HepG2 (cell line): ENCODE measurements around the gene SLCO4A1. TPM values are rescaled to one million over a fixed set of nuclear protein-coding genes. Genes with fewer than 3 reads are reported as not detected.

Source experiments
- ATAC-seq: fragments of 200-7000 bp; cut with Tn5 transposase; 3 replicates; pipeline ENCODE4 v1.9.1; 2020; ENCODE audit warnings: mild to moderate bottlenecking, moderate library complexity
- BruUV-seq: library from RNA; stranded (reverse); fragments of 400-500 nt; replicated peaks from 2 replicates; lab custom pipeline; 2021; lab: Mats Ljungman, UMichigan
- CTCF ChIA-PET: fragments of 300-600 bp; formaldehyde crosslinking; extraction: SDS; loops from one replicate; lab custom pipeline; 2021; ENCODE audit warnings: low total read pairs, inconsistent platforms, low intra/inter-chr PET ratio; lab: Yijun Ruan, JAX
- POLR2A ChIA-PET: fragments of 350-600 bp; sonication (Branson Sonifier 250); formaldehyde crosslinking; loops from one replicate; lab custom pipeline; 2020; ENCODE audit warnings: antibody characterized with exemption, inconsistent platforms; lab: Yijun Ruan, JAX
- DNase-seq: peaks from one replicate; pipeline ENCODE4 v3.0.0-alpha.2; 2015; ENCODE audit warnings: low spot score
- FAIRE-seq: peaks from 3 replicates; lab custom pipeline; 2011; peaks lifted over from hg19 to GRCh38; lab: Jason Lieb, UNC
- H2AFZ ChIP-seq: one replicate; pipeline ENCODE4 v1.6.1; 2011; ENCODE audit warnings: low read length, inconsistent platforms
- H3K27ac ChIP-seq: fragments of 300-600 bp; 3 replicates; pipeline ENCODE4 v1.8.0; 2011; ENCODE audit warnings: mixed run types, mild to moderate bottlenecking, mixed read lengths, low read length, inconsistent platforms; ENCODE audit not compliant: insufficient read depth; ENCODE audit errors: extremely low read length
- H3K27me3 ChIP-seq, 2 experiments: fragments of 200-600 bp in 1 of 2; 2 replicates in 1 of 2; 3 replicates in 1 of 2; pipeline versions ENCODE4 v1.6.0 to v1.8.0; 2011; ENCODE audit warnings: low read length in 2 of 2, mild to moderate bottlenecking in 2 of 2, moderate library complexity in 2 of 2, inconsistent platforms in 1 of 2; ENCODE audit not compliant: insufficient read depth in 2 of 2, control insufficient read depth in 1 of 2
- H3K36me3 ChIP-seq, 2 experiments: fragments of 200-600 bp in 1 of 2; replicated peaks in 1 of 2; 2 replicates in 1 of 2; 3 replicates in 1 of 2; pipeline versions ENCODE4 v1.5.1 to v1.8.0; 2011; ENCODE audit warnings: low read length in 2 of 2, inconsistent platforms in 1 of 2; ENCODE audit not compliant: insufficient read depth in 2 of 2, control insufficient read depth in 1 of 2
- H3K4me1 ChIP-seq: 2 replicates; pipeline ENCODE4 v1.5.1; 2012; ENCODE audit warnings: low read length, inconsistent platforms; ENCODE audit not compliant: insufficient read depth
- H3K4me2 ChIP-seq: 2 replicates; pipeline ENCODE4 v1.6.0; 2011; ENCODE audit warnings: low read depth, low read length, inconsistent platforms
- H3K4me3 ChIP-seq, 3 experiments: fragments of 200-600 bp in 1 of 3; sonication (generic), shearing (Covaris generic) in 1 of 3; replicated peaks in 1 of 3; 2 replicates each; pipeline ENCODE4 v1.5.1; 2011 to 2016; ENCODE audit warnings: low read length in 3 of 3, inconsistent platforms in 2 of 3, low read depth in 2 of 3, mild to moderate bottlenecking in 2 of 3, control low read depth in 1 of 3, mixed read lengths in 1 of 3; ENCODE audit not compliant: insufficient read depth in 1 of 3
- H3K79me2 ChIP-seq: one replicate; pipeline ENCODE4 v1.6.1; 2011; ENCODE audit warnings: low read length, inconsistent platforms; ENCODE audit not compliant: insufficient read depth
- H3K9ac ChIP-seq: 2 replicates; pipeline ENCODE4 v1.6.0; 2011; ENCODE audit warnings: mild to moderate bottlenecking, low read depth, low read length, inconsistent platforms; ENCODE audit not compliant: insufficient read depth
- H3K9me3 ChIP-seq: 2 replicates; pipeline ENCODE4 v1.5.1; 2012; ENCODE audit warnings: mild to moderate bottlenecking, low read length
- H4K20me1 ChIP-seq: 2 replicates; pipeline ENCODE4 v1.6.0; 2011; ENCODE audit warnings: inconsistent platforms, mild to moderate bottlenecking, low read length, moderate library complexity; ENCODE audit not compliant: insufficient read depth
- EED ChIP-seq: sonication (generic); formaldehyde crosslinking; IDR thresholded peaks from 2 replicates; pipeline ENCODE4 v1.5.0; 2020; ENCODE audit warnings: mild to moderate bottlenecking, missing genetic modification reagents
- NRL ChIP-seq: sonication (generic); formaldehyde crosslinking; IDR thresholded peaks from 2 replicates; pipeline ENCODE4 v1.5.0; 2020; ENCODE audit warnings: missing genetic modification reagents, mild to moderate bottlenecking, moderate library complexity, borderline replicate concordance
- ZBTB20 ChIP-seq: sonication (generic); formaldehyde crosslinking; IDR thresholded peaks from 2 replicates; pipeline ENCODE4 v1.8.1; 2023; ENCODE audit warnings: missing genetic modification reagents, low read depth, mild to moderate bottlenecking, borderline replicate concordance
- ZFP36L1 ChIP-seq: sonication (generic); formaldehyde crosslinking; IDR thresholded peaks from 2 replicates; pipeline ENCODE4 v1.8.0; 2022; ENCODE audit warnings: mild to moderate bottlenecking, missing genetic modification reagents, moderate library complexity
- ZNF761 ChIP-seq: sonication (generic); formaldehyde crosslinking; conservative IDR thresholded peaks from 2 replicates; pipeline ENCODE4 v1.4.0; 2020; ENCODE audit warnings: mild to moderate bottlenecking, missing genetic modification reagents
- ZNF891 ChIP-seq: sonication (generic); formaldehyde crosslinking; IDR thresholded peaks from 2 replicates; pipeline ENCODE4 v1.5.0; 2020; ENCODE audit warnings: mild to moderate bottlenecking, missing genetic modification reagents
- ZSCAN9 ChIP-seq: IDR thresholded peaks from 2 replicates; pipeline ENCODE4 v1.6.1; 2016; ENCODE audit warnings: borderline replicate concordance
- WGBS: methylation state at CpG from one replicate; pipeline ENCODE4 v1.1.6; 2017; ENCODE audit warnings: low lambda C conversion rate; 5-methylcytosine and 5-hydroxymethylcytosine counted together
- in situ Hi-C: cut with HindIII; loops from 2 replicates; pipeline ENCODE4 v1.10.0; 2017; ENCODE audit warnings: low pct_unique_long_range_greater_than_20kb; ENCODE audit not compliant: extremely low pct_ligation_motif_present
- intact Hi-C: fragments of 100-400 bp; cut with micrococcal nuclease; formaldehyde crosslinking; loops from one replicate; pipeline ENCODE4 v1.10.0; 2022; ENCODE audit not compliant: unreplicated experiment
- polyA plus RNA-seq, 8 experiments: library from polyadenylated mRNA; depleted of rRNA in 3 of 8; stranded (reverse) in 7 of 8; unstranded in 1 of 8; fragments of >200 nt; fragmentation: Illumina TruSeq in 4 of 8; extraction: Trizol in 4 of 8; gene quantifications; 2 replicates each; pipeline versions ENCODE4 v1.2.1 to v1.2.3, GENCODE V29; 2011 to 2016; ENCODE audit warnings: low read depth in 4 of 8, missing spikeins in 1 of 8, mixed read lengths in 1 of 8; ENCODE audit not compliant: insufficient read depth in 1 of 8
- total RNA-seq, 5 experiments: library from RNA; depleted of rRNA; stranded (reverse); fragments of >200 nt; fragmentation: Illumina TruSeq; extraction: Trizol; gene quantifications; 2 replicates each; pipeline ENCODE4 v1.2.3, GENCODE V29; 2016; ENCODE audit warnings: low read depth in 1 of 5
- TF ChIP-seq, protein P1 (sequence below), 2 experiments: sonication (generic) in 1 of 2; formaldehyde crosslinking in 1 of 2; IDR thresholded peaks; 2 replicates each; pipeline versions ENCODE4 v1.5.1 to v1.6.1; 2011 to 2020; ENCODE audit warnings: borderline replicate concordance in 1 of 2, low read depth in 1 of 2, low read length in 1 of 2, mild to moderate bottlenecking in 1 of 2, missing genetic modification reagents in 1 of 2, moderate library complexity in 1 of 2
- TF ChIP-seq, protein P2 (sequence below): sonication (generic); formaldehyde crosslinking; IDR thresholded peaks from 2 replicates; pipeline ENCODE4 v1.8.0; 2022; ENCODE audit warnings: mild to moderate bottlenecking, missing genetic modification reagents, moderate library complexity
- TF ChIP-seq, protein P3 (sequence below): sonication (generic); formaldehyde crosslinking; conservative IDR thresholded peaks from 2 replicates; pipeline ENCODE4 v1.8.0; 2022; ENCODE audit warnings: mild to moderate bottlenecking, moderate library complexity, missing genetic modification reagents

The SLCO4A1 gene
- total and polyA plus RNA-seq, 2 of the 13 experiments (the other 11 are each of a cell fraction or from before 2014, with no cell fraction given) = 55.5 to 112 TPM

DNA sequence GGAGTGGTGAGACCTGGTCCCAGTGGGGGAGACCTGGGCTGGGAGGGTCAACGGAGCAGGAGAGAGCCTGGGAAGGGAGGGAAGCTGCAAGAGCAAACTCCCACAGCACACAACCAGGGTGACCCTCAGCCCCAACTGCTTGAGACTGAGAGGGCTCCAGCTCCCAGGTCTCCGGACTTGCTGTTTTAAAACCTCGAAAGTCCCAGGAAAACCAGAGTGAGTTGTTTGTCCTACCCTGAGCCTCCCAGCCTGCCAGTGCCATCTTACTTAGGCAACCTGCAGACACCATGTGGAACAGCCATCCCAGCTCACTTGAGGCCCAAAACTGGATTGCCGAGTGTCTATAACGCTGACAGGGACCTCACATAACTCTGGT, 61.5 kb downstream of the SLCO4A1 start:
- Histone ChIP-seq H3K27me3 (peaks cover 40 to 93% of the 10 kb centered on the region in 2 experiments), H4K20me1 (no peaks in the 10 kb centered on the region; the same call in 1 of the 2 replicates), H2AFZ (no peak overlapping the region)
- FAIRE-seq = no peak
- CTCF ChIA-PET = no interaction called here
- WGBS = 23% methylated on average over 5 of the region's 5 CpGs
- intact Hi-C loops = no loop called here
- no peak for DNase-seq
- TF ChIP-seq, protein P1, sequence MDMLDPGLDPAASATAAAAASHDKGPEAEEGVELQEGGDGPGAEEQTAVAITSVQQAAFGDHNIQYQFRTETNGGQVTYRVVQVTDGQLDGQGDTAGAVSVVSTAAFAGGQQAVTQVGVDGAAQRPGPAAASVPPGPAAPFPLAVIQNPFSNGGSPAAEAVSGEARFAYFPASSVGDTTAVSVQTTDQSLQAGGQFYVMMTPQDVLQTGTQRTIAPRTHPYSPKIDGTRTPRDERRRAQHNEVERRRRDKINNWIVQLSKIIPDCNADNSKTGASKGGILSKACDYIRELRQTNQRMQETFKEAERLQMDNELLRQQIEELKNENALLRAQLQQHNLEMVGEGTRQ (IDR thresholded peaks at IDR 0.05; ENCODE audit: low read depth, low read length) = no peak
- TF ChIP-seq, protein P1 (CRISPR knock-in tag; IDR thresholded peaks at IDR 0.05; ENCODE audit: borderline replicate concordance) = no peak
- no peak for TF ChIP-seq ZSCAN9 (CRISPR knock-in tag)
- no peak for TF ChIP-seq EED
- no peak for TF ChIP-seq ZNF761
- TF ChIP-seq, protein P2, sequence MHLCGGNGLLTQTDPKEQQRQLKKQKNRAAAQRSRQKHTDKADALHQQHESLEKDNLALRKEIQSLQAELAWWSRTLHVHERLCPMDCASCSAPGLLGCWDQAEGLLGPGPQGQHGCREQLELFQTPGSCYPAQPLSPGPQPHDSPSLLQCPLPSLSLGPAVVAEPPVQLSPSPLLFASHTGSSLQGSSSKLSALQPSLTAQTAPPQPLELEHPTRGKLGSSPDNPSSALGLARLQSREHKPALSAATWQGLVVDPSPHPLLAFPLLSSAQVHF (CRISPR knock-in tag) = no peak
- no peak for TF ChIP-seq ZFP36L1 (CRISPR knock-in tag)
- no peak for TF ChIP-seq ZBTB20 (CRISPR knock-in tag)
- TF ChIP-seq NRL (CRISPR knock-in tag) = 0 out of 2 replicates have a peak, but pooled peaks have one; percentile 25
- TF ChIP-seq, protein P3, sequence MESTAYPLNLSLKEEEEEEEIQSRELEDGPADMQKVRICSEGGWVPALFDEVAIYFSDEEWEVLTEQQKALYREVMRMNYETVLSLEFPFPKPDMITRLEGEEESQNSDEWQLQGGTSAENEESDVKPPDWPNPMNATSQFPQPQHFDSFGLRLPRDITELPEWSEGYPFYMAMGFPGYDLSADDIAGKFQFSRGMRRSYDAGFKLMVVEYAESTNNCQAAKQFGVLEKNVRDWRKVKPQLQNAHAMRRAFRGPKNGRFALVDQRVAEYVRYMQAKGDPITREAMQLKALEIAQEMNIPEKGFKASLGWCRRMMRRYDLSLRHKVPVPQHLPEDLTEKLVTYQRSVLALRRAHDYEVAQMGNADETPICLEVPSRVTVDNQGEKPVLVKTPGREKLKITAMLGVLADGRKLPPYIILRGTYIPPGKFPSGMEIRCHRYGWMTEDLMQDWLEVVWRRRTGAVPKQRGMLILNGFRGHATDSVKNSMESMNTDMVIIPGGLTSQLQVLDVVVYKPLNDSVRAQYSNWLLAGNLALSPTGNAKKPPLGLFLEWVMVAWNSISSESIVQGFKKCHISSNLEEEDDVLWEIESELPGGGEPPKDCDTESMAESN (CRISPR knock-in tag) = no peak
- TF ChIP-seq ZNF891 (CRISPR knock-in tag) = 0 out of 2 replicates have a peak, but pooled peaks have one; percentile 19
- TF ChIP-seq, all 625 proteins: peak for 2
- H3K36me3 ChIP-seq = no peaks in the 10 kb centered on the region
- no peak overlapping the region for H3K9ac ChIP-seq
- H3K79me2 ChIP-seq = no peaks in the 10 kb centered on the region
- no peak for ATAC-seq
- in situ Hi-C loops = no loop called here
- H3K4me1 ChIP-seq = peaks cover 8% of the 10 kb centered on the region; the same call in 1 of the 2 replicates
- H3K9me3 ChIP-seq = no peaks in the 10 kb centered on the region
- H3K4me3 ChIP-seq = no peak overlapping the region
- POLR2A ChIA-PET = no interaction called here
- H3K4me2 ChIP-seq = no peak overlapping the region
- BruUV-seq = no TSS peak
- no peak overlapping the region for H3K27ac ChIP-seq
